Activated CD4-positive, alpha-beta T cell treated with anti-CD3 and anti-CD28 coated beads, Interleukin-2, amount 50 U/mL, for 24 hours (primary cell): Measurements from ENCODE around the gene AP2A2.

Source experiments
- DNase-seq, 2 donors: peaks; one replicate each; pipeline ENCODE4 v3.0.0-alpha.2; 2020; ENCODE audit warnings: low read depth in 1 of 2, low spot score in 1 of 2

AP2A2 gene

GRCh38 chr11:925496-926301 is at the start of gene AP2A2:
Gene AP2A2, plus strand, starts transcription at chr11:925870. Its CDS starts 152 bp downstream, at chr11:926022.
- peak; percentile 83 to 87 for DNase-seq

GRCh38 chr11:876545-876944 is 49.1 kb upstream of the AP2A2 start:
- DNase-seq, result no peak

- DNase-seq, result no peak
These were observed 48.1 kb upstream of the AP2A2 start for GRCh38 chr11:877565-877964.

DNA sequence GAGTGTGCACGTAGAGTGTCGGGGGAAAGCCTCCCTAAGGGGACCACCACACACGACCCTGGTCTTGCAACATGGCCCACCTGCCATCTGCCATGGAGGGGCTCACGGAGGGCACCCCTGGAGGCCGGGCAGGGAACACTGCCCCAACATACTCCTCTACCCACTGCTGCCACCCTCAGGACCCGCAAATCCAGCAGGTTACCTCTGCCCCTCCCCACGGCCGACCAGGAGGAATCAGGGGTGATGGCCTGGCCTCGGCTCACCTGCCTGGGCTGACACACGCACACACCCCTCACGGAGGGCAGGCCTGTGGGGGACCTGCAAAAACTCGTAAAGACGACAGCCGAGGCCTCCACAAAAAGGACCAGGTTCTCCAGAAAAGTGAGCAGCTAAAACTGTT is 45.2 kb upstream of the AP2A2 start:
- no peak for DNase-seq

- no peak for DNase-seq
These were observed 43.1 kb upstream of the AP2A2 start for GRCh38 chr11:882596-882995.

GRCh38 chr11:883527-883926 is 42.1 kb upstream of the AP2A2 start:
- DNase-seq, result no peak

- DNase-seq, result no peak
These were observed 41.0 kb upstream of the AP2A2 start for GRCh38 chr11:884578-885070.

GRCh38 chr11:886568-886967 is 39.1 kb upstream of the AP2A2 start:
- no peak for DNase-seq

DNA sequence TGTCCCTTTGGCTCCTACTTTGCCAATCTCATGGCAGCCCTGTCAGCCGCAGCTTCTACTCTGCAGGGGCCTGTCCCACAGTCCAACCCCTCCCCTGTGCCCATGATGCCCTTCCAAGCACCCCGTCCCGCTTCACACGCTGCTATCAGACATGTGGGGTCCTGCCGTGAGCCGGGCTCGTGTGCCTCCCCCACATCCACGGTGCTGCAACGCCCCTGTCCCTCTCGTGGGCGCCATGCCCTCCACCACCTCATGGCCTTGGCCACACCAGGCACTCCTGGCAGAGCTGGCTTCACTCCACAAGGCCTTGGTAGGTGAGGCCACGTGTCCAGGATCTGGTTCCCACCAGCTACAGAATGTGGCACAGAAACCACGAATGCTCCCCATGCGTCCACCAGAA is 38.1 kb upstream of the AP2A2 start:
- no peak for DNase-seq

GRCh38 chr11:888310-889212 is 37.1 kb upstream of the AP2A2 start:
- no peak for DNase-seq

- DNase-seq, result no peak
These were observed 36.4 kb upstream of the AP2A2 start for GRCh38 chr11:889257-889656.

- DNase-seq, result no peak
These were observed 35.8 kb upstream of the AP2A2 start for GRCh38 chr11:889687-890475.

DNA sequence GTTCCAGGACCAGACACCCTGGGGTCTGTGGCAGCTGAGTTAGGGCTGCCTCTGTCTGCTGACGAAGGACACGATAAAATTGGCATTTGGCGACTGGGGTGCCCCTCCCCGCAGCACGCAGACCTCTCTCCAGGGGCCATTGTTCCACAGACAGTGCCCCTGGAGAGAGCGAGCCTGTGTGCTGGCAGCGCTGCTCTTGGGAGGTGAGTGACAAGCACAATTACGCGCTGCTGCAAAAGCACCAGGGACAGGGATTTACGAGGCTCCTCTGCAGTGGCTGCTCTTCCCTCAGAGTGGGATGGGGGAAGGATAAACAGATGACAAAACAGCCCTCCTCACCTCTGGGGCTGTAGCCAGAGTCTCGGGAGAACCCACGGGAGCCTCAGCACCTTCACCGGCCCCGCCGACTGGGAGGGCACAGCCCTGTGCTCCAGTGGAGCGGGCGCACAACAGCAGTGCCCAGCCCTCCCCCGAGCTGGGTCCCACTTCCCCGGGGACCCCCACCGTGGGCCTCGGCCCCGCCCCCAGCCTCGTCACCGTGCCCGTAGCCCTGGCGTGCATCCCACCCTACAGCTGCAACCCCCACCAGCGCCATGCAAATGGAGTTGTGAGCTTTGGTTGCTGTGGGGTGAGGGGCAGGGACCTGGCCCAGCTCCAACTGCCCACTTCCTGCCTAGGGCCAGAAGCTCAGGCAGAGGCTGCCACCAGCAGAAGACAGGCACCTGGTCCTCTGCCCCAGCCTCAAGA is 34.7 kb upstream of the AP2A2 start:
- no peak for DNase-seq

DNA sequence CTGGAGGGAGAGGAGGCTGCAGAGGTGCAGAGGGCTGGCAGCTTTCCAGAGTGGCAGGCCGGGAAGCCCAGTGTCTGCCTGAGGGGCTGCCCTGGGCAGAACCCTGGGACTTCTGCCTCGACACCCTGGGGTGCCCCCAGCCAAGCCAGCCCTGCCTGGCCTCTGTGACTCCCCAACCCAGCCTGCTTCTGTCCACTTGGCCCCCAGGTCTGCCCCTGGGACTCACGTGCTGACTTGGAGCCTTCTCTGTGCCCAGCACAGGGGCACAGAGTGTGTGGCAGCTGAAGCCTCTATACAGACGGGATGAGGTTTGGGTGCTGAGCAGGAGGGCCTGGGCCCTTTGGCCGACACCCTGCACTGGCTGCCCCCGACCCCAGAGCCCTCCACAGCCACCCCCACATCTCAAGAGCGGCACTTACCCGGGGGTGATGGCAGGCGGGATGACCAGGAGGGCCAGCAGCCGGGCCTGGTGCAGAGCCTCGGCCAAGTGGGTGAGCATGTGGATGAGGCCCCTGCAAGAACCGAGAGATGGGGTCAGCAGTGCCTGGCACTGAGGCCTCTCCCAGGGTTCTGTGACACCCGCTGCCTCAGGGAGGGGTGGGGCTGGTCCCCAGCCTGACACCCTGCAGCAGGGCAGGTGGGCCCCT is 32.5 kb upstream of the AP2A2 start:
- no peak for DNase-seq

DNA sequence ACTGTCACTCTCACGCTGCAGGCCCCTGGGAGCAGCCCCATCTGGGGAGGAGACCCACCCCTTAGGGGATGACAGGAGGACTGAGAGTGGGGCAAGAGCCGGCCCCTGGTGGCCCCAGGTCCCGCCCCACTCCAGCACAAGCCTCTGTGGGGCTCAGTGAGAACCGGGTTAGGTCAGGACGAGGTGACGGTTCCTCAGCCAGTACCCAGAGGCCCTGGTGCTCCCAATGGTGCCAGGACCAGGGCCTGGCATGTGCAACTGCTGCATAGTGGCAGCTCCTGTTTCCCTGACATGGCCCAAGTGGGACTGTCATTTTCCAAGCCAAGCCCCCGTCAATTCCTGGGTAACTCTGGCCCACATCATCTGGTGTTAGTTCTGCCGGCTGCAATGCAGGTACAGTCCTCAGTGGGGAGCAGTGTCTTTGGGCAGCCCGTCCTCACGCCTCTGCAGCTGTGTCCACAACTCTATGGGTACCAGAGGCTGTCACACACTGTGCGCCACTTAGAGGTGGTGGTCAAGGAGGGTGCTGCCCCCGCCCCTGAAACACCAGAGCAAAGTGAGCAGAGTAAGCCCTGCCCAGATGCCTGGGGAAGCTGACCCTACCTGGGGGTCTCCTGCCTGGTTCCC is 31.0 kb upstream of the AP2A2 start:
- DNase-seq, result no peak

- DNase-seq, result no peak
These were observed 30.1 kb upstream of the AP2A2 start for GRCh38 chr11:895331-896110.

- no peak for DNase-seq
These were observed 28.2 kb upstream of the AP2A2 start for GRCh38 chr11:897253-898142.

DNA sequence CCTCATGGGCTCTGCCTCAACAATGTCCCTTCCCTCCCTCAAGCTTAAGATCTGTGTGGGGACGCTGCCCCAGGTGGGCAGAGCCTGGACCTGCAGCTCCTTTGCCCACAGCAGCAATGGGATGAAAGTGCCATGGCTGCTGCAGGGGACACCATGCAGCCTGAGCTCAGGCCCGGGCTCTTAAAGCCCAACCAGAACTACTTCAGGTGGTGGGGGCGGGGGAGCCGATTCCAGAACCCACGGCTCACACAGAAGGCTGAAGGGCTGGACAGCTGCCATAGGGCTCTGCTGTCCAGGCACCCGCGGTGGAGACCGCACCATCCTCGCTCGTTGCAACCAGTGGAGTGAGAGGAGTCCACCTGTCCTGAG is 27.5 kb upstream of the AP2A2 start:
- no peak for DNase-seq
